NCI-H2081 treated with DMSO at 0.1 percent for 48 hours (cell line): Measurements from ENCODE around the gene TSEN54.
"Not testable (repeated sequence)": the region's sequence is repeated elsewhere in the genome, so short reads cannot be mapped to it uniquely, and the experiment has no call there.

Experiments used
- DNase-seq: peaks from one replicate; lab custom pipeline; 2025; lab: John Stamatoyannopoulos, UW

The TSEN54 gene

GRCh38 chr17:75518201-75518600 lies 1.9 kb downstream of the TSEN54 start:
- DNase-seq: no peak

GRCh38 chr17:75518983-75519537 lies 2.7 kb downstream of the TSEN54 start:
- no peak for DNase-seq

- DNase-seq: not testable (repeated sequence)
Measured at GRCh38 chr17:75520413-75520812, 4.1 kb downstream of the TSEN54 start.

GRCh38 chr17:75521290-75521689 lies 5.0 kb downstream of the TSEN54 start:
- DNase-seq: no peak

GRCh38 chr17:75521951-75522727 lies 5.8 kb downstream of the TSEN54 start:
- no peak for DNase-seq

GRCh38 chr17:75523647-75524046 lies 7.3 kb downstream of the TSEN54 start:
- no peak for DNase-seq

GRCh38 chr17:75524269-75524969 lies 8.1 kb downstream of the TSEN54 start:
- no peak for DNase-seq

GRCh38 chr17:75524970-75525805 lies 8.9 kb downstream of the TSEN54 start, which contains the start of gene LLGL2:
LLGL2 (plus strand) TSS chr17:75525697; CDS start chr17:75543427, 17,730 bp downstream.
- DNase-seq: peak; percentile 62

- no peak for DNase-seq
Measured at GRCh38 chr17:75525806-75526554, 9.7 kb downstream of the TSEN54 start.

- no peak for DNase-seq
Measured at GRCh38 chr17:75526555-75527270, 10.4 kb downstream of the TSEN54 start.

- DNase-seq: no peak
Measured at GRCh38 chr17:75530837-75531720, 14.8 kb downstream of the TSEN54 start.

GRCh38 chr17:75531721-75532072 lies 15.4 kb downstream of the TSEN54 start:
- no peak for DNase-seq

- no peak for DNase-seq
Measured at GRCh38 chr17:75535119-75535537, 18.8 kb downstream of the TSEN54 start.

- no peak for DNase-seq
Measured at GRCh38 chr17:75535871-75536270, 19.5 kb downstream of the TSEN54 start.

- DNase-seq: no peak
Measured at GRCh38 chr17:75536366-75536765, 20.0 kb downstream of the TSEN54 start.

- DNase-seq: no peak
Measured at GRCh38 chr17:75539967-75540729, 23.8 kb downstream of the TSEN54 start.

GRCh38 chr17:75540923-75541503 lies 24.7 kb downstream of the TSEN54 start:
- DNase-seq: no peak

GRCh38 chr17:75542229-75542628 lies 25.9 kb downstream of the TSEN54 start:
- DNase-seq: no peak
